Mucosa of stomach (tissue), 1 donor: Measurements from ENCODE around the gene CCT8.

ENCODE experiments used
- H3K27me3 ChIP-seq: one replicate; pipeline ENCODE4 v1.7.0; 2013; ENCODE audit warnings: mild to moderate bottlenecking, low read length; ENCODE audit not compliant: control insufficient read depth, insufficient read depth
- H3K36me3 ChIP-seq: one replicate; pipeline ENCODE4 v1.7.0; 2013; ENCODE audit warnings: low read length; ENCODE audit not compliant: control insufficient read depth, insufficient read depth
- H3K4me1 ChIP-seq: one replicate; pipeline ENCODE4 v1.7.0; 2013; ENCODE audit warnings: mild to moderate bottlenecking, low read length; ENCODE audit not compliant: control insufficient read depth, insufficient read depth
- H3K4me3 ChIP-seq: one replicate; pipeline ENCODE4 v1.7.0; 2013; ENCODE audit warnings: low read length
- H3K9ac ChIP-seq: one replicate; pipeline ENCODE4 v1.7.0; 2013; ENCODE audit warnings: mild to moderate bottlenecking, low read length, moderate library complexity
- H3K9me3 ChIP-seq: one replicate; pipeline ENCODE4 v1.7.0; 2013; ENCODE audit warnings: mild to moderate bottlenecking, low read length, moderate library complexity; ENCODE audit not compliant: control insufficient read depth
- donor health status: Pancreatic carcinoma.

The CCT8 gene

GRCh38 chr21:29075706-29076466 is 2.4 kb upstream of the CCT8 start:
- Histone ChIP-seq H3K9me3 (no peaks in the 10 kb centered on the region), H3K27me3 (no peaks in the 10 kb centered on the region), H3K36me3 (no peaks in the 10 kb centered on the region), H3K4me3 (no peak overlapping the region), H3K9ac (no peak overlapping the region), H3K4me1 (peaks cover 21% of the 10 kb centered on the region)

DNA sequence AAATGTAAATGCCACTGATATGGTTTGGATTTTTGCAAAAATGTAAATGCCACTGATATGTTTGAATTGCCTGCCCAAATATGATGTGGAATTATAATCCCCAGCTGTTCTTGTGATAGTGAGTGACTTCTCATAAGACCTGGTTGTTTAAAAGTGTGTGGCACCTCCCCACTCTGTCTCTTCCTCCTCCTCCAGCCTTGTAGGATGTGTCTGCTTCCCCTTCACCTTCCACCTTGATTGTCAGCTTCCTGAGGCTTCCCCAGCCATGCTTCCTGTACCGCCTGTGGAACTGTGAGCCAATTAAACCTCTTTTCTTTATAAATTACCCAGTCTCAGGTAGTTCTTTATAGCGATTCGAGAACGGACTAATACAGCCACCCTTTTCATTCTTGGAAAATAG is 1.3 kb upstream of the CCT8 start:
- Histone ChIP-seq H3K9me3 (no peaks in the 10 kb centered on the region), H3K36me3 (no peaks in the 10 kb centered on the region), H3K9ac (no peak overlapping the region), H3K4me1 (peaks cover 21% of the 10 kb centered on the region), H3K4me3 (no peak overlapping the region), H3K27me3 (no peaks in the 10 kb centered on the region)

DNA sequence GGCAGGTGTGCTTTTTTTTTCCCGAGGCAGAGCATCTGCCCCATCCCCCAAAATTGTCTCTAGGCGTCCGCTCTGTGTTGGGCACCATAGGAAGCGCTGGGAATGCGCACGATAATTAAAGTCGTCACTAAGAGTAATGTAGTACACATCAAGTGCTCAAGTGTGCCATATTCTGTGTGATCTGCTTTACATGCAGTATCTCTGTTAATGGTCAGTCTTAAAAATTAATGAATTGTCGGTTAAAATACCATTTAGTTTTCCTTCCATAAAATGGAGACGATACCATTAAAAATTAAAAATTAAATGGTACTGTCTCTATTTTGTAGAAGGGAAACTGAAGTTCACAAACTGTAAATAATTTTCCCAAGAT is 544 bp upstream of the CCT8 start:
- H3K36me3 ChIP-seq: no peaks in the 10 kb centered on the region
- peak overlapping the region; percentile 95 for H3K4me3 ChIP-seq
- H3K9me3 ChIP-seq: no peaks in the 10 kb centered on the region
- H3K9ac ChIP-seq: peak overlapping the region; percentile 91
- peaks cover 16% of the 10 kb centered on the region for H3K4me1 ChIP-seq
- no peaks in the 10 kb centered on the region for H3K27me3 ChIP-seq

GRCh38 chr21:29072873-29073221 is 601 bp downstream of the CCT8 start:
- Histone ChIP-seq H3K27me3 (no peaks in the 10 kb centered on the region), H3K4me1 (peaks cover 14% of the 10 kb centered on the region), H3K4me3 (peak overlapping the region; percentile 95), H3K9me3 (no peaks in the 10 kb centered on the region), H3K9ac (peak overlapping the region; percentile 91), H3K36me3 (no peaks in the 10 kb centered on the region)

DNA sequence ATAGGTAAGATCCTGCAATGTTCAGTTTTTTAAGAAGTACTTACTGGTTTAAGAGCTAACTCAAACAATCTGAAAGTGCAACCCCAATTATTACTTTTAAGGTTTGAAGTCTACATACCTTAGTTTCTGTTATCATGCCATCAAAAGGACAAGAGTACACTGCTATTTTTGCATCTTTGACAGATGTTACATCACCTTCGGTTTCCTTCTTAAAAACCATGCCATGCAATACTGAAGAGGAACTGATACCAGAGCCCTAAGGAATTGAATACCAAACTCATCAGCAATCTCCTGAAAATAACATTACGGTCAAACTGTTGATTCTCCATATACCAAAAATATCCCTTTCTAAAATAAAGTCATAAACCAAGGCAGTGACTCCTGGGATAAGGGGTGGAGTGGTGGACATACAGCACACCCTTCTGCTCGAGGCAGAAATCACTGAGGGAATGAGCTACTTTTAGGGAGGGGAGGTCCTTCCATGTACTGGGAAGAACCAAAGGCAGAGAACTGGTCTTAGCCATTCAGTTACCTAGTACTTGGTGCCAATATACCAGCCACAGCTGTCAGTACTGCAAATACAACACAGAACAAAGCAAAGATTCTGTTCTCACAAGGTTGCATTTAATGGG is 8.5 kb downstream of the CCT8 start:
- H3K36me3 ChIP-seq: no peaks in the 10 kb centered on the region
- H3K27me3 ChIP-seq: no peaks in the 10 kb centered on the region
- H3K9me3 ChIP-seq: no peaks in the 10 kb centered on the region
- H3K4me1 ChIP-seq: no peaks in the 10 kb centered on the region
- no peak overlapping the region for H3K4me3 ChIP-seq
- H3K9ac ChIP-seq: no peak overlapping the region

DNA sequence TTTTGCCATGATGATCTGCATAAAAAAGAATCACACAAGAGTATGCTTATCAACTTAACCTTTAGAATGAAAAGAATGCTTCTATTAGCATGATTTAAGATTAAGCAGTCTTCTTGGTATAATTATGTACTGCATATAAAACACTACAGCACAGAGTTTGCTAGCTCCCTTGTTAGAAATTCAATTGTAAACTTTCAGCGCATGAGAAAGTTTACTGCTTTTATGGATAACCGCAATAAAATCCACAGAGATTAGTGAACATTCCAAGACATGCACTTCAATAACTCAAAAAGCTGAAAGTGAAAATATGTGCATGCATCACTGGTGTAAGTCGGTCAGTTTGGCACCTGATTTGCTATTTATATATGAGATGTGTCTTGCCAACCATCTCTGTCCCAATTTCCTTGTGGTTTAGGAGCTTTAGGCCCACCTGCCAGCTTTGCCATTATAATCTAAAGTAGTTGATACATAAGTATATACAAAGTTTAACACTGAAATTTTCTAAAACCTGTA is 16.9 kb downstream of the CCT8 start:
- Histone ChIP-seq H3K4me1 (peaks cover 7% of the 10 kb centered on the region), H3K27me3 (no peaks in the 10 kb centered on the region), H3K4me3 (no peak overlapping the region), H3K36me3 (no peaks in the 10 kb centered on the region), H3K9ac (no peak overlapping the region), H3K9me3 (no peaks in the 10 kb centered on the region)

- Histone ChIP-seq H3K9ac (no peak overlapping the region), H3K36me3 (no peaks in the 10 kb centered on the region), H3K9me3 (no peaks in the 10 kb centered on the region), H3K4me3 (no peak overlapping the region), H3K4me1 (peaks cover 7% of the 10 kb centered on the region), H3K27me3 (no peaks in the 10 kb centered on the region)
These were observed 17.4 kb downstream of the CCT8 start for GRCh38 chr21:29056005-29056404.

DNA sequence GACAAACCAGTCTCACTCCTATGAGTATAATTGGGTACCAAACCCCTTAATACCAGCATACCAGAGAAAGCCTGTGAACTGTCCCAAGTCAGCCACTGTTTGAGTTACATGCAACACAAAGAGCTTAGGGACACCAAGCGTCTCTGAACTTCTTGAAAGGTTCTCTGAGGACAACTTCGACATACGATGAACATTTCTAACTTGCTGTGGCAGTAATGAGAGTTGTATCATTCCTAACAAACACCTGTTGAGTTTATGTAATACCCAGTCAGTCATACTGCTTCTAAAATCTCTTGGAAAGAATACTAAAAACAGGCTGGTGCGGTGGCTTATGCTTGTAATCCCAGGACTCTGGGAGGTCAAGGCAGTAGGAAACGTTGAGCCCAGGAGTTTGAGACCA is 18.4 kb downstream of the CCT8 start:
- Histone ChIP-seq H3K4me1 (peaks cover 7% of the 10 kb centered on the region), H3K9ac (no peak overlapping the region), H3K36me3 (no peaks in the 10 kb centered on the region), H3K9me3 (no peaks in the 10 kb centered on the region), H3K27me3 (no peaks in the 10 kb centered on the region), H3K4me3 (no peak overlapping the region)

- no peaks in the 10 kb centered on the region for H3K27me3 ChIP-seq
- H3K9me3 ChIP-seq: no peaks in the 10 kb centered on the region
- peaks cover 8% of the 10 kb centered on the region for H3K36me3 ChIP-seq
- peaks cover 7% of the 10 kb centered on the region for H3K4me1 ChIP-seq
- H3K4me3 ChIP-seq: no peak overlapping the region
- H3K9ac ChIP-seq: no peak overlapping the region
These were observed 19.8 kb downstream of the CCT8 start for GRCh38 chr21:29053656-29054055.

DNA sequence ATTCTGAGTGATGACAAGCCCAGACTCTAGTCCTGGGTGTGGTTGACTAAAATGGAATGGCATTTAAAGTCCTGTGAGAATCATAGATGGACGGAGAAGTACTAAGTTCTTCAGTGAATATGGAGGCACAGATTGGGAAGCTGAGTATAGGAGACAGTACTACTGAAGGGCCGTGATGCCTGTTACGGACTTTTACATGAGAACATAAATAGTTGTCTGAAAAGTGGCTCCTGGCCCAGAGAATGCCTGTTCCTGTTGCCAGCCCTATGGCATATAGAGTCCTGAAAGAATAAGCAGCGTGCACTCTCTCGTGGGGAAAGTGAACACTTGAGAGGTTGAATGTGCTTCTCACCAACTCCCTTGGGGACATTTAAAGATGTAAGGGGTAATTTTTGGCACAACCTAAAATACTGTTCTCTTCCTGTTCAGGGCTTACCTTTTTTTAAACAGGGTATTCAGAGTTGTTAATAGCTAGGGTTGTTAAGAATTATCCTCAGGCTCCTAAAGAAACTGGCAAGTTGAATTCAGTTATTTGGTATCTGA is 20.4 kb downstream of the CCT8 start:
- Histone ChIP-seq H3K4me1 (peaks cover 7% of the 10 kb centered on the region), H3K4me3 (no peak overlapping the region), H3K36me3 (peaks cover 8% of the 10 kb centered on the region), H3K9me3 (no peaks in the 10 kb centered on the region), H3K27me3 (no peaks in the 10 kb centered on the region), H3K9ac (no peak overlapping the region)

GRCh38 chr21:29052224-29052623 is 21.2 kb downstream of the CCT8 start:
- Histone ChIP-seq H3K9me3 (no peaks in the 10 kb centered on the region), H3K36me3 (peaks cover 8% of the 10 kb centered on the region), H3K4me3 (no peak overlapping the region), H3K4me1 (peaks cover 7% of the 10 kb centered on the region), H3K27me3 (no peaks in the 10 kb centered on the region), H3K9ac (no peak overlapping the region)

DNA sequence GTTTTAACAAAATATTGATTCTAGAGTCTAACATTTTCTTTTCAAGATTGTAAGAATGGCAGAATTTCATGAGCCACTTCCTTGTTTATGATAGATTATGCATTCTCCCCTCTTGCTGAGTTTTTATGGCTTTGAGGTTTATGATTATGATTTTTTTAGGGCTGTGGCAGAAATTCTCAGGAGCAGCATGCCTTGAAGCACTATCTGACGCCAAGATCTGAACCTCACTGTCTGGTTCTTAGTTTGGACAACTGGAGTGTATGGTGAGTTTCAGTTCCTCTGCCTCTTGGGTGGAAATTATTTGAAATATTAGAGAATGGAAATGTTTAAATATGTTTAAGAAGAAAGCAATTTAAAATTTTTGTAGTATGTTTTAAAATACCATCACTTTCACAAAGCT is 38.8 kb downstream of the CCT8 start:
- Histone ChIP-seq H3K9me3 (no peaks in the 10 kb centered on the region), H3K9ac (no peak overlapping the region), H3K4me1 (no peaks in the 10 kb centered on the region), H3K27me3 (no peaks in the 10 kb centered on the region), H3K4me3 (no peak overlapping the region), H3K36me3 (peaks cover 16% of the 10 kb centered on the region)
